ENCODE data around the gene PRR36.
"Not testable (repeated sequence)": the region's sequence is repeated elsewhere in the genome, so short reads cannot be mapped to it uniquely, and the experiment has no call there.

The PRR36 gene

GRCh38 chr19:7897292-7897691 is 23.1 kb upstream of the PRR36 start:
- no peak for DNase-seq

- DNase-seq, result no peak
Measured at GRCh38 chr19:7895565-7895964, 21.4 kb upstream of the PRR36 start.

GRCh38 chr19:7894612-7895309 is 20.6 kb upstream of the PRR36 start:
- DNase-seq, result no peak

GRCh38 chr19:7893362-7894101 is 19.3 kb upstream of the PRR36 start:
- not testable (repeated sequence) for DNase-seq

GRCh38 chr19:7888826-7889217 is 14.6 kb upstream of the PRR36 start:
- DNase-seq, result no peak

GRCh38 chr19:7888145-7888825 is 14.1 kb upstream of the PRR36 start, which contains the start of gene LRRC8E:
TSS of gene LRRC8E (plus strand) at chr19:7888510. CDS start at chr19:7895604, 7,094 bp downstream.
- no peak for DNase-seq

GRCh38 chr19:7887408-7888144 is 13.4 kb upstream of the PRR36 start:
- no peak for DNase-seq

- no peak for DNase-seq
Measured at GRCh38 chr19:7885818-7886217, 11.6 kb upstream of the PRR36 start.

GRCh38 chr19:7883796-7884570 is 9.8 kb upstream of the PRR36 start:
- DNase-seq, result no peak

- DNase-seq, result no peak
Measured at GRCh38 chr19:7883105-7883504, 8.9 kb upstream of the PRR36 start.

- no peak for DNase-seq
Measured at GRCh38 chr19:7881910-7882309, 7.7 kb upstream of the PRR36 start.

GRCh38 chr19:7879836-7880235 is 5.6 kb upstream of the PRR36 start:
- DNase-seq, result no peak

- no peak for DNase-seq
Measured at GRCh38 chr19:7879111-7879807, 5.1 kb upstream of the PRR36 start.

GRCh38 chr19:7877249-7877836 is 3.2 kb upstream of the PRR36 start:
- no peak for DNase-seq

GRCh38 chr19:7874897-7875273 is 695 bp upstream of the PRR36 start:
- no peak for DNase-seq

- DNase-seq, result no peak
Measured at GRCh38 chr19:7873304-7874075, 700 bp downstream of the PRR36 start.

- DNase-seq, result no peak
Measured at GRCh38 chr19:7872306-7873204, 1.6 kb downstream of the PRR36 start.

GRCh38 chr19:7871437-7872305 is 2.5 kb downstream of the PRR36 start:
- DNase-seq, result peak; percentile 62
